Measurements from ENCODE around the gene TXNRD2. TPM values are rescaled to one million over a fixed set of nuclear protein-coding genes. Genes with fewer than 3 reads are reported as not detected.
A peak's percentile ranks its signal among the peaks of the same experiment; 100 is the strongest.

The TXNRD2 gene
- total RNA-seq, 2 donors from 2014 or later: 7.3 to 13.6 TPM

- Histone ChIP-seq H3K4me1 (ENCODE audit: control insufficient read depth, insufficient read depth, low read length) (no peaks in the 10 kb centered on the region), H3K9ac (ENCODE audit: extremely low read depth, low read length, poor library complexity, severe bottlenecking) (no peak overlapping the region), H3K9me3 (ENCODE audit: control insufficient read depth, low read length) (no peaks in the 10 kb centered on the region), H3K36me3 (ENCODE audit: control insufficient read depth, insufficient read depth, low read length) (no peaks in the 10 kb centered on the region), H3K4me3 (ENCODE audit: low read length) (no peak overlapping the region), H3K27me3 (ENCODE audit: control insufficient read depth, insufficient read depth, low read length, poor library complexity, severe bottlenecking) (no peaks in the 10 kb centered on the region), H3K27ac (ENCODE audit: low read depth, low read length) (no peak overlapping the region)
- Mint-ChIP-seq H3K9me3 (no peaks in the 10 kb centered on the region), H3K27ac (no peak overlapping the region), H3K4me1 (peaks cover 5% of the 10 kb centered on the region), H3K4me3 (no peak overlapping the region), H3K36me3 (ENCODE audit: low read depth) (no peaks in the 10 kb centered on the region), H3K27me3 (ENCODE audit: insufficient read depth) (no peaks in the 10 kb centered on the region)
- WGBS, 2 experiments (ENCODE audit: insufficient coverage in 1 of 2, insufficient read length in 1 of 2): 94 to 97% methylated on average over 13 of the region's 13 CpGs
- DNase-seq: peak; percentile 32
- no peak for TF ChIP-seq CTCF (conservative IDR thresholded peaks at IDR 0.05)
Observed at GRCh38 chr22:19951346-19951745, 9.7 kb upstream of the TXNRD2 start.

GRCh38 chr22:19948057-19948760 lies 6.6 kb upstream of the TXNRD2 start:
- 86 to 88% methylated on average over 5 to 9 of the region's 9 CpGs for WGBS, 2 experiments (ENCODE audit: insufficient coverage in 1 of 2, insufficient read length in 1 of 2)

More at GRCh38 chr22:19948057-19948760, 6.6 kb upstream of the TXNRD2 start:
- no peaks in the 10 kb centered on the region for H3K27me3 Mint-ChIP-seq (ENCODE audit: insufficient read depth)
- peaks cover 2% of the 10 kb centered on the region for H3K36me3 Mint-ChIP-seq (ENCODE audit: low read depth)
- H3K27me3 ChIP-seq (ENCODE audit: control insufficient read depth, insufficient read depth, low read length, poor library complexity, severe bottlenecking): no peaks in the 10 kb centered on the region
- no peaks in the 10 kb centered on the region for H3K9me3 ChIP-seq (ENCODE audit: control insufficient read depth, low read length)
- DNase-seq: peak; percentile 38
- no peak overlapping the region for H3K9ac ChIP-seq (ENCODE audit: extremely low read depth, low read length, poor library complexity, severe bottlenecking)
- TF ChIP-seq CTCF (conservative IDR thresholded peaks at IDR 0.05): no peak
- no peaks in the 10 kb centered on the region for H3K9me3 Mint-ChIP-seq
- peaks cover 4% of the 10 kb centered on the region for H3K4me1 Mint-ChIP-seq
- no peak overlapping the region for H3K4me3 ChIP-seq (ENCODE audit: low read length)
- no peak overlapping the region for H3K27ac ChIP-seq (ENCODE audit: low read depth, low read length)
- H3K27ac Mint-ChIP-seq: no peak overlapping the region
- peaks cover under 1% of the 10 kb centered on the region for H3K4me1 ChIP-seq (ENCODE audit: control insufficient read depth, insufficient read depth, low read length)
- no peak overlapping the region for H3K4me3 Mint-ChIP-seq
- no peaks in the 10 kb centered on the region for H3K36me3 ChIP-seq (ENCODE audit: control insufficient read depth, insufficient read depth, low read length)
